GM12874 (cell line): Measurements from ENCODE around the gene PCARE.

Experiments used
- TF ChIP-seq, protein P1 (sequence below): IDR thresholded peaks from 2 replicates; pipeline ENCODE4 v1.5.1; 2011; ENCODE audit warnings: low read depth, mild to moderate bottlenecking, control low read depth, low read length, moderate library complexity; ENCODE audit not compliant: insufficient read depth

The PCARE gene

DNA sequence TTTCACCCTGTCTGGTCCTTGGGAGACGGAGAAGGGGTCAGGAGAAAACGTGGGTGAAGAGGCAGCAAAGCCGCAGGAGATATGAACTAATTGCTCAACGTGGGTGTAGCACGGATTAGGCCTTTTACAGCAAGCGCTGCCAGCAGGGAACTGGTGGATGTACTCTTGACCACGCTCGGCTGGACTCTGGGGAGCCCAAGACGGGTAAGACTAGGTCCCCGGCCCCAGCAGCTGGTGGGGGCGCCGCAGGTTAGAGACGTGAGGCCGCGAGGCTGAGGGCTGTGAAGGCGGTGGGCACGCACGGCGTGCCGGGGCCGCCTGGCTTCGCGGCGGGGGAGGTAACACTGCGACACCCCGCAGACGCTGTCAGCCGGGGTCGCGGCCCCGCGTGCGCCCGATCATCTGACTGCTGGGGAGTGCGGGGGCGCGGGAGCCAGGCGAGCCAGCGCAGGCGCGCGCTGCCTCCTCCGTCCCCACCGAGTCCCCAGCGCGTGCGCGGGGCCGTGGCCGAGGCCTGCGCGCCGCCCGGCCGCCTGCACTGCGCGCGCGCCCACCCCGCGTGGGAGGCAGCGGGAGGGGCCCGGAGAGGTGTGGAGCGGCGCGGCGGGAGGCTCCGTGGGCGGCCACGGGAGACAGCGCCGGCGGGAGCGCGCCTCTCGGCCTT is 40.8 kb upstream of the PCARE start, which contains the start of gene CLIP4:
Gene CLIP4 (plus strand): TSS at position 470 of the 664 bp plus-strand sequence. CDS start 5,974 bp downstream, outside the sequence.
- TF ChIP-seq, protein P1, sequence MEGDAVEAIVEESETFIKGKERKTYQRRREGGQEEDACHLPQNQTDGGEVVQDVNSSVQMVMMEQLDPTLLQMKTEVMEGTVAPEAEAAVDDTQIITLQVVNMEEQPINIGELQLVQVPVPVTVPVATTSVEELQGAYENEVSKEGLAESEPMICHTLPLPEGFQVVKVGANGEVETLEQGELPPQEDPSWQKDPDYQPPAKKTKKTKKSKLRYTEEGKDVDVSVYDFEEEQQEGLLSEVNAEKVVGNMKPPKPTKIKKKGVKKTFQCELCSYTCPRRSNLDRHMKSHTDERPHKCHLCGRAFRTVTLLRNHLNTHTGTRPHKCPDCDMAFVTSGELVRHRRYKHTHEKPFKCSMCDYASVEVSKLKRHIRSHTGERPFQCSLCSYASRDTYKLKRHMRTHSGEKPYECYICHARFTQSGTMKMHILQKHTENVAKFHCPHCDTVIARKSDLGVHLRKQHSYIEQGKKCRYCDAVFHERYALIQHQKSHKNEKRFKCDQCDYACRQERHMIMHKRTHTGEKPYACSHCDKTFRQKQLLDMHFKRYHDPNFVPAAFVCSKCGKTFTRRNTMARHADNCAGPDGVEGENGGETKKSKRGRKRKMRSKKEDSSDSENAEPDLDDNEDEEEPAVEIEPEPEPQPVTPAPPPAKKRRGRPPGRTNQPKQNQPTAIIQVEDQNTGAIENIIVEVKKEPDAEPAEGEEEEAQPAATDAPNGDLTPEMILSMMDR: no peak

DNA sequence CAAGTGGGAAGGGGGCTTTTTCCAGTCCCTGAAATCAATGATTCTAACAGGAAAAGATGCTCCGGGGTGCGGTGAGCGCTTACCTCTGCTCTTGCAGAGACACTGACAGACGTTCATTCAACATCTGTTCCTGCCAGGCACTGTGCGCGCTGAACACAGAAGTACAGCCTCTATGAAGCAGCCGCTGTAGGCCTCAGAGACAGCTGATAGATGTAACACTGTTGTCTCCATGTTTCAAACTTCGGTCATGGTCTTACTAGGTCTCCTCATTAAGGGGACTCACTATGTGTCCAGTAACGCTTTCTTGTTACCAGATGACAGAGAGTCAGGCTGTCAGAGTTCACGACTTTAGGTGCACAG is 40.2 kb upstream of the PCARE start:
- TF ChIP-seq, protein P1: no peak

DNA sequence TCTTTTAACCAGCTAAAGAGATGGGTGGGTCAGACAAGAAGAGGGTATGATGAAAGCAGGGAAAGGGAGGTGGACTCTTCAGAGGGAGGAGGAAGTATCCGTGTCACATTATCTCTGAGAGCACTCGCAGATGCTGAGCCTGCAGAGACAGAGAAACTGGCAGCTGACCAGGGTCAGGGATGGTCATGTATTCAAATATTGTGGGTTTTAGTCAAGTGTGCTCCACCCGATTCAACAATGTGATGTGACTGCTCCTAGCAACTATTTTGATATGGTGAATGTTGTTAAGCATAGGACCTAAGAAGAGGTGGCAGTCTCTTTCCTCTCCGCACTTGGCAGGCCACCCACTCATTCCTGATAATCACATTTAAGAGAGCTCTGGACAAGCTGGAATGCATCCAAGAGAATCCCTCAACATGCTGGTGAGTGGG is 39.6 kb upstream of the PCARE start:
- TF ChIP-seq, protein P1: no peak

DNA sequence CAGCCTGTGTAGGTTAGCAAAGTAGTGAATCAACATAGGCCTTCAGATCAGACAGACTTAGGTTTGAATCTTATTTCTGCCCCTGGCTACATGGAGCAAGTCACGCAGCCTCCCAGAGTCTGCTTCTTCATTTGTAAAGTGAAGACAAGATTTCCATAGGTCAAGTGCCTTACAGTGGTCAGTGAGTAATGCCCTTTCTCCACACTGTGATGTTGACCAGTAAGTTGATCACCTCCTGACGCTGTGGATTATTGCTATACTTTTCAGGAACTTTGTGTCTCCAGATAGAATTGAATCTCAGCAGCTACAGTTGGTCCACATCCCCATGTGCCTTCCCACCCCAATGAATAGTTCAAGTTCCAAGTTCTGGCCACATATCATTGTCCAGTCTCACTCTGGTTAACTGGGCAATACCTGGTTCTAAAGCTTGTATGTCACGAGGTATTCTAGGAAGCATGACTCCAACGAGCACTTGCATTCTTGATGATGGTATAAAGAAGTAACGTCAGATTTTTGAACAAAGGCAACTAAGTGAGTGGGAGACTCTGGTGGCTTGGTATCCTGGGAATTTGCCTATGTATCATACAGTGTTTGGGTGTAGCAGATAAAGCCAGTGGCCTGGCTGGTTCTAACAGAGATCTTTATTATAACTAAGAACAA is 38.8 kb upstream of the PCARE start:
- TF ChIP-seq, protein P1: no peak

DNA sequence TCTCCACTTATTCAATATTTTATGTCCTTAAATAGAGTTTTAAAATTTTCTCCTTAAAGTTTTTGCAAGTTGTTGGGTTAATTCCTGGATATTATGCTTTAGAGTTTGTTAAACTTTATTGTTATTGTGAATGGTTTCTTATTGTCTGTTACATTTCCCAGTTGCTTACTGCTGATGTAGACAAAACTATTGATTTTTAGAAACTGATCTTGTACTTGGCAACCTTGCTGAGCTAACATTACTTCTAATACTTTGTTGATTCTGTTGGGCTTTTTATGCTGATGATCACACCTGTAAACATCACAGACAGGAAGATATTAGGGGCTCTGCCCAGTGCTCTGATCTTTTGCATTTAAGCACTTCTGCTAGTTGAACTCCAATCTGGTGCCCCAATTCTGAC is 38.1 kb upstream of the PCARE start:
- TF ChIP-seq, protein P1: no peak

DNA sequence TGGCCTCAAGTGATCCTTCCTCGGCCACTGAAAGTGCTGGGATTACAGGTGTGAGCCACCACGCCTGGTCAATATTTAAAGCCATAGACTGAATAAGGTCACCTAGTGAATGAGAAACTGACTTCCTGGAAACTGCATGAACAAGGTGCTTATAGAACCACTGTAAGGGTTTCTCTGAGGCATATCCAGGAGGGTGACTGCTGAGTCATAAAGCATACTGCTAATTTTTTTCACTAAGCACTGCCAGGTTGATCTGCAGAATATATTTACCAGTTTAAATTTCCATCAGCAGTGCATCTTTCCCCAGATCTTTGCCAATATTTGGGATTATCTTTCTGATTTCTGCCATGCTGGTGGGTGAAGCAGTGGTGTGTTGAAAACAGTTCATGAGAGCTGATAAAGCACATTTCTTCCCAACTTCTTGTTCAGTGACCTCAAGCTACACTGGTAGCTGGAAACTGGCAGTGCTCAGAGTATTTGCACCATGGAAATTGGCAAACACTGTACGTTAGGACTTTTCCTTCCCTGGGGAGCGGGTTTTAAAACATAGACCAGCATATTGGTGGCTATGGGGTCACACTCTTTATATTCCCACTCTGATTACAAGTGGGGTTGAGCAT is 36.7 kb upstream of the PCARE start:
- TF ChIP-seq, protein P1: no peak

DNA sequence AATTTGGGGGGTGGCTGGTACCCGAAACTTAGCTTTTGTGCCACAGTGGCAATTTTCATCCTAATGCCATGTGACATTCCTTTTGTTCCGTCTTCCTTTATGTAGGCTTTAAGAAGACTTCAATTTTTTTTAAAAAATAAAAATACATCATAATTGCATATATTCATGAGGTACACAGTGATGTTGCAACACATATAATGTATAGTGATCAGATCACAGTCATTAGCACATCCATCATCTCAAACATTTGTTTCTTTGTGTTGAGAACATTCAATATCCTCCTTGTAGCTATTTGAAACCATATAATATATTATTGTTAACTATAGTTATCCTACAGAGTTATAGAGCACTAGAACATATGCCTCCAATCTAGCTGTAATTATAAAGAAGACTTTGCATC is 34.9 kb upstream of the PCARE start:
- TF ChIP-seq, protein P1: no peak
